Measurements from ENCODE around the gene DCAF12L1. TPM values are rescaled to one million over a fixed set of nuclear protein-coding genes. Genes with fewer than 3 reads are reported as not detected.

DCAF12L1 gene
- polyA plus RNA-seq (2012; ENCODE audit: insufficient read depth, insufficient read length) = not detected

- no peak for DNase-seq (ENCODE audit: low read depth, low spot score)
- no peak within 1 kb of the TSS for H3K4me3 ChIP-seq (ENCODE audit: low read length)
These were observed at the start of gene DCAF12L1 for GRCh38 chrX:126552313-126553022. TSS of gene DCAF12L1 (minus strand) at chrX:126552814. CDS start at chrX:126552608, 206 bp downstream.

GRCh38 chrX:126580877-126581276, 28.3 kb upstream of the DCAF12L1 start:
- H3K4me3 ChIP-seq (ENCODE audit: low read length) = no peak overlapping the region
- no peak for DNase-seq (ENCODE audit: low read depth, low spot score)

- no peak for DNase-seq (ENCODE audit: low read depth, low spot score)
- no peak overlapping the region for H3K4me3 ChIP-seq (ENCODE audit: low read length)
These were observed 23.3 kb upstream of the DCAF12L1 start for GRCh38 chrX:126575911-126576310.

DNA sequence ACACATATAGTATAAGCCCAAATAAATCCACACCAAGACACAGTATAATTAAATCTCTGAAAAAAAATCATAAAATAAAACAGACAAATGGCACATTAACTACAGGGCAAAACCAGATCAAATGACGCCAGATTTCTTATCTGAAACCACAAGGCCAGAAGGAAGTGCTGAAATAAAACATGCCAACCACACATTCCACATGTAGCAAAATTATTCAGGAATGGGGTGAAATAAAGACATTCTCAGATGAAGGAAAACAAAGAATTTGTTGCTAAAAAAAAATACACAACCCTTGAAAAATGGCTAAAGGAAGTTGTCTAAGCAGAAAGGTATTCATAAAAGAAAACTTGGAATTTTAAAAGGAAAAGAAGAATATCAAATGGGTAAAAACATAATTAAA, 4.5 kb upstream of the DCAF12L1 start:
- H3K4me3 ChIP-seq (ENCODE audit: low read length) = no peak overlapping the region
- DNase-seq (ENCODE audit: low read depth, low spot score) = no peak

DNA sequence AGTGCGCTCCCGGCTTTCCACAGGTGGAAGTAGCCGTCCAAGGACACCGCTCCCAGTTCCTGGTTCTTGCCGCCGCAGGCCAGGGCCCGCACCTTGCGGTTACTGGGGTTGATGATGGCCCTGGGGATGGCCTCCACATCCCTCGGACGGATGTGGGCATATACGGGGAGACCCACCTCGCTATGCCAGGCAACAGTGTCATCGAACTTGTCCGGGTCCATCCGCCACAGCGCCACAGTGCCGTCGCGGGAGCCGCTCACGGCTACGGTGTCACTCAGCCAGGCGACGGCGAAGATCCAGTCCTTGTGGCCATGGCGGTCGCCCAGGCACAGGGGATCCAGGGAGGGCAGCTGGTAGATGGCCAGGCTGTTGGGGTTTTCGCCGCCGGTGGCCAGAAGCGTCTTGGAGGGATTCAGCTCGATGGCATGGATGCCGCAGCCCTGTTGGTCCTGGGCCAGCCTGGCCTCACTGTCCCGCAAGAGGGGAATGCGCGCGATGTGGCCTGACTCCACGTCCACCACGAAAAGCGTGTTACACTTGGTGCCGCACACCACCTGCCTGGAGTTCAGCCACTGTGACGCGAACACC, 795 bp downstream of the DCAF12L1 start:
- H3K4me3 ChIP-seq (ENCODE audit: low read length) = no peak overlapping the region

GRCh38 chrX:126551306-126551705, 1.3 kb downstream of the DCAF12L1 start:
- no peak for DNase-seq (ENCODE audit: low read depth, low spot score)

More for the DNA sequence above, 795 bp downstream of the DCAF12L1 start:
- no peak for DNase-seq (ENCODE audit: low read depth, low spot score)

DNA sequence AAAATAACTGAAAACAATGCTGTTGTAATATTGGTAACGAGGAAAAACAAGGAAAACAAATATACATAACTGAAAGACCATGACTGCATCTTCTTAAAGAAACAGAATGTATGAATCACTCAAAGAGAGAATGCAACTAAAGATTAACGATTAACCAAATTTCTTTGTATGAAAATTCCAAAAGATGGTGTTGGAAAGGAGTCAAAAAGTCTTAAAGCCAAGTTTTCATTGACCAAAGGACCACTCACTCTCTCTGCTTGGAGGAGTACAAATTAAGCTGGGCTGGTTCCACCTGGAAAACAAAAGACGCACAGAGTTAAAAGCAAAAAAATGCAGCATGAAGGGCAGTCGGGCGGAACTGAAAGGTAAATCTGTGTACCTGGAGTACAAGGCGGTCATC, 1.8 kb downstream of the DCAF12L1 start:
- H3K4me3 ChIP-seq (ENCODE audit: low read length) = no peak overlapping the region
- DNase-seq (ENCODE audit: low read depth, low spot score) = no peak

More at GRCh38 chrX:126551306-126551705, 1.3 kb downstream of the DCAF12L1 start:
- no peak overlapping the region for H3K4me3 ChIP-seq (ENCODE audit: low read length)

- H3K4me3 ChIP-seq (ENCODE audit: low read length) = no peak overlapping the region
- DNase-seq (ENCODE audit: low read depth, low spot score) = no peak
These were observed 42.7 kb downstream of the DCAF12L1 start for GRCh38 chrX:126509923-126510322.
